Activated CD8-positive, alpha-beta memory T cell treated with anti-CD3 and anti-CD28 coated beads for 36 hours (primary cell): ENCODE results near the gene SYS1. TPM values are rescaled to one million over a fixed set of nuclear protein-coding genes. Genes with fewer than 3 reads are reported as not detected.

ENCODE experiments used
- CTCF ChIA-PET: fragments of 350-600 bp; sonication (Branson Sonifier 250); formaldehyde crosslinking; loops from one replicate; lab custom pipeline; 2021; ENCODE audit warnings: antibody characterized with exemption; lab: Charles Lee
- POLR2A ChIA-PET: fragments of 350-600 bp; sonication (Branson Sonifier 250); formaldehyde crosslinking; loops from one replicate; lab custom pipeline; 2021; ENCODE audit warnings: antibody characterized with exemption; lab: Charles Lee
- total RNA-seq, 2 experiments: library from RNA; stranded (reverse); gene quantifications; one replicate each; pipeline ENCODE4 v1.2.3, GENCODE V29; 2021

The SYS1 gene
- total RNA-seq, 2 experiments from 2014 or later = 33.2 to 38.8 TPM

- ChIA-PET CTCF (interaction anchor here (3.1 kb wide), 1 partner anchor 21 kb away, joined by 17 read pairs; no protein-coding TSS in a partner anchor), POLR2A (no interaction called here)
Measured at GRCh38 chr20:45394221-45395113, 31.5 kb downstream of the SYS1 start.

DNA sequence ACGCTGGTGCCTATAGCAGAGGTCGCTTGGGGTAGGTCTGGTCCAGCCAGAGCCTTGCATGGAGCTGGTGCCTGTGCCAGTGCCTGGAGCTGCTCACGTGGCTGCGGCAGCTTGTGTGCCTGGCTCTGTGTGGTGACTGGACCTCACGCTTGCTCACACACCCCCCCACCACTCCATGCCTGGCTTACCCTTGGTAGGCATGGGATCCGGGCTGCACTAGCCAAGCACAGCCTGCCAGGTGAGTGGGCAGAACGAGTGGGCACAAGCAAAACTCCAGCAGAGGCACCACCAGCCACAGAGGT is 32.1 kb downstream of the SYS1 start:
- CTCF ChIA-PET = interaction anchor here (3.1 kb wide), 1 partner anchor 22 kb away, joined by 17 read pairs; no protein-coding TSS in a partner anchor

GRCh38 chr20:45399018-45399417 is 36.1 kb downstream of the SYS1 start:
- POLR2A ChIA-PET = no interaction called here
- CTCF ChIA-PET = interaction anchor here (1.0 kb wide), 1 partner anchor 25 kb away, joined by 3 read pairs; no protein-coding TSS in a partner anchor

More for the DNA sequence above, 32.1 kb downstream of the SYS1 start:
- POLR2A ChIA-PET = no interaction called here

DNA sequence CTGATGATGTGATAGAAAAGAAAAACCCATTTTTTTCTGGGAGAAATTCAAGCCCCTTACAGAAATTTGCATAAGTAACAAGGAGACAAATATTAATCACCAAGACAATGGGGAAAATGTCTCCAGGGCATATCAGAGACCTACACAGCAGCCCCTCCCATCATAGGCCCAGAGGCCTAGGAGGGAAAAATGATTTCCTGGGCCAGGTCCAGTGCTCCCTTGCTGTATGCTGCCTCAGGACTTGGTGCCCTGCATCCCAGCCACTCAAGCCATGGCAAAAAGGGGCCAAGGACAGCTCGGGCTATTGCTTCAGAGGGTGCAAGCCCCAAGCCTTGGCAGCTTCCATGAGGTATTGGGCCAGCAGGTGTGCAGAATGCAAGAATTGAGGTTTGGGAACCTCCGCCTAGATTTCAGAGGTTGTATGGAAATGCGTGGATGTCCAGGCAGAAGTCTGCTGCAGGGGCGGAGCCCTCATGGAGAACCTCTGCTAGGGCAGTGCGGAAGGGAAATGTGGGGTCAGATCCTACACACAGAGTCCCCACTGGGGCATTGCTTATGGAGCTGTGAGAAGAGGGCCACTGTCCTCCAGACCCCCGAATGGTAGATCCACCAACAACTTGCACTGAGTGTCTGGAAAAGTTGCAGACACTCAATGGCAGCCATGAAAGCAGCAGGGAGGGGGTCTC is 37.5 kb downstream of the SYS1 start:
- ChIA-PET POLR2A (no interaction called here), CTCF (interaction anchor here (0.9 kb wide), 1 partner anchor 27 kb away, joined by 3 read pairs; no protein-coding TSS in a partner anchor)

DNA sequence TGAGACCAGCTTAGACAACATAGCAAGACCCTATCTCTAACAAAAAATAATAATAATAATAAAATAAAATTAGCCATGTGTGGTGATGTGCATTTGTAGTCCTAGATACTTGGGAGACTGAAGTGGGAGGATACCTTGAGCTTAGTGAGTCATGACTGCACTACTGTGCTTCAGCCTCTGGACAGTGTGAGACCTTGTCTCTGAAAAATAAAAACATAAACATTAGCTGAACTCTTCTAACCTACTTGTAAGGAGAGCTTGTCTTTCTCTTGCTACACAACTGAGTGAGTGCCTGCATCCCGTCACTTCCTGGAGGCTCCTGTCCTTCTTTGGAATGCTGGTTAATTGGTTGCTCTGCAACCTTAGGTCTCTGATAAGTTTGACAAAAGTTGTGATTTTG is 40.0 kb downstream of the SYS1 start:
- CTCF ChIA-PET = interaction anchor here (0.9 to 1.1 kb wide), 2 partner anchors 29 to 40 kb away, joined by 3 read pairs; partner anchors contain the start of gene SYS1
- POLR2A ChIA-PET = no interaction called here

DNA sequence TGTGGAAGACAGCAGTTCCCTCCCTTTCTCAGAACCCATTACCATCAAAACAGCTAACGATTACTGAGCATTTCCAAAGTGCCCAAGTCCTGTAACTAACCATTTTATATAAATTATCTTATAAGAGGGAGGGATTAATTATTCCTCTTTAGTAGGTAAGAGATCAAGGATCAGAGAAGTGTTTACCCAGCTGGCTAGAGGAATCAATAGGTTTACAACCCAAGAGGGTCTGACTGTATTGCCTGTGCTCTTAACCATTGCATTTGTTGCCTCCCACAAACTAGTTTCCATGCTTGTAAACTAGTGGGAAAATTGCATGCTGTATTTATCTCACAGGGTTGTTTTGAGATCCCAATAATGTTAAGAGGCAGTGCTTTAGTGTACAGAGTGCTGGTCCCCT is 41.5 kb downstream of the SYS1 start:
- ChIA-PET CTCF (interaction anchor here (1.0 to 1.3 kb wide), 2 partner anchors 30 to 93 kb away, joined by 3 read pairs; no protein-coding TSS in a partner anchor), POLR2A (interaction anchor here (0.8 kb wide), 1 partner anchor 996 kb away, joined by 4 read pairs; no protein-coding TSS in a partner anchor)

DNA sequence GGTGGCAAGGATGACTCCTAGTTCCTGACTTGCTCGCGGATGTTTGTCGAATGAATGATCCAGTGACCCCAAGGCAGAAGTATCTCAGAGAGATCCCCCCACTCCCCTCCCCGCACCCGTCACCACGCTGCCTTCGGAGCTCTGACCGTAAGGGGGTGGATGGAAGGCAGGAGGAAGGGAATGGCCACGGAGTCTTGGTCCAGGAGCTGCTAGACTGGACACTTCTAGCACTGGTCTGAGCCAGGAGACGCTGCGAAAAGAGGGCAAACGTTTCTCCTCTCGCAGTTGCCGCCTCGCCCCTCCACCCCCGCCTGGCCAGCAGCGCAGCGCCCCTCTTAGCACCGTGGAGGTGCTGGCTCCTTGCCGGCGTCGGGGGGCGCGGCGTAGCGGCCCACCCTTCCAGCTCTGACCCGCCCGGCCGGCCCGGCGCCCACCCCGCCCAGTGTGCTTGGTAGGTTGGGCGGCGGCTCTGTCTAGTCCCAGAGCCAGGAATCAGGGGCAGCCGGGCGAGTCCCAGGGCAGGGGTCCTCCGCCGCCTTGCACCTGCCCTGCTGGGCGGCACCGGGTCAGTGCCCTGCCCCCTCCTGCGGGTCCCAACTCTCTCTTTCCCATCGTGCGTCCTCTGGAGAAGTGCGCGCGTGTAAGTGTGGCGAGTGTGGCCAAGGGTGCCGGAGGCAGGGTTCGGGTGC is 42.8 kb downstream of the SYS1 start:
- POLR2A ChIA-PET = interaction anchor here (0.8 to 1.0 kb wide), 3 partner anchors 13 to 43 kb away, joined by 3 to 4 read pairs (median 4); partner anchors contain the start of gene SYS1
- CTCF ChIA-PET = interaction anchor here (0.6 to 1.2 kb wide), 2 partner anchors 32 to 87 kb away, joined by 3 to 5 read pairs; no protein-coding TSS in a partner anchor

DNA sequence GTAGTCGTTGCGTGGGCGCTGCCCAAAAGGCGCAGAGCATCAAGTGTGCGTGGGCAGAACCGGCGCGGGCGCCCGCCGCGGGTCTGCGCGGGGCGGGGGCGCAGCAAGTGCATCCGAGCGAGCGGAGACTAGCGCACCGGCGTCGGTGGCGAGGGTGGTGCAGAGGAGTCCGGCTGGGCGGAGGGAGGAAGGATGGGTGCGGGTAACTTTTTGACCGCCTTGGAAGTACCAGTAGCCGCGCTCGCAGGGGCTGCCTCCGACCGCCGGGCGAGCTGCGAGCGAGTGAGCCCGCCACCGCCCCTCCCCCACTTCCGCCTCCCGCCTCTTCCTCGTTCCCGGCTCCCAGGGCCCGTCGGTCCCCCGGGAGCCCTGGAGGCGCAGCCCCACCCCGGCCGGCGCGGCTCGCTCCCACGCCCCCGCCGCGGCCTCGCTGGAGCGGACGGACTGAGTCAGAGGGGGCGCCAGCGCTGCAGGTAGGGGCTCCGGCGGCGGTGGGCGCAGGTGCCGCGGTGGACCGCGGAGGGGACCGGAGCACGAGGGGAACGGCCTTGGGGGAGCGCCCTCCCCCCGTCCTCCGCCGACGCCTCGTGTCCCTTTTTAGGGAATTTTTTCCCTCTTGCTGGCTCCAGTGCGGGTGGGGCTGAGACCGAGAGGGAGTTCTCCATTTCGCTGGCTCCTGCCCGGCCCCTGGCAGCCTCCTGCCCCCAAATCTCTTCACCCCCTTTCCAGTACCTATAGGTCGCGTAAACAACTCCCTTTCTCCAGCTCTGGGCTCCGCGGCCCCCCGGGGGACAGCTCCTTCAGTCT is 43.5 kb downstream of the SYS1 start:
- ChIA-PET POLR2A (interaction anchor here (0.9 to 1.8 kb wide), 3 partner anchors 10 to 44 kb away, joined by 4 to 8 read pairs (median 4); partner anchors contain the start of genes PIGT and SYS1), CTCF (interaction anchor here (0.7 to 1.5 kb wide), 3 partner anchors 30 to 58 kb away, joined by 3 to 8 read pairs (median 8); no protein-coding TSS in a partner anchor)

DNA sequence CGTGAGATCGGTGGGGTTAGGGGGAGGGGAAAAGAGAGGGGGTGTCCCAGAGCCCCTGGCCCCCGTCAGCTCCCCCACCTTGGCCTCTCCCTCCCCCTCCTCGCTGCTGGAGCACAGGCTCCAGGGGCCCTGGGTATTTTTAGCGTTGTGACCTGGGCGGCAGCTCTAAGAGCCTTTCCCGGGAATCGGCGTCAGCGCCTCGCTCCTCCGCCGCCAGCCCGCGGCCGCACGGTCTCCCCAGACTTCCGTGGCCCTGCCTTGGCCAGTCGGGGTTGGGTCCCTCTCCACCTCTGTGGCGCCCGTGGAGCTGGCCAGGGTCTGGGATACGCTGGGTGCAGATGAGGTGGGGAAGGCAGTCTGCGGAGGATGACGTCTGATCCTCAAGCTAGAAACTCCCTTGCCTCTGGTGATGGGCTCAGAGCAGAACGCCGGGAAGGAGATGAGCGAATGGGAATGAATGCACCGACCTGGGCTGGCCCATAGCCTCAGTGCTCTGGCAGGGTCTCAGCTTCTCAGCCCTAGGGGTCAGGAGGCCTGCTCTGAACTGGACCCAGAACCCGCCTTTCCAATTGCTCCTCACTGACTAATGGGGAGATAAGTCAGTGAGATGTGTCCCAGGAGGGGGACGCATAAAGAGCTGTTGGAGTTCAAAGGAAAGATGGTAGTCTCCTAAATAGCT is 44.2 kb downstream of the SYS1 start:
- ChIA-PET POLR2A (interaction anchor here (0.9 to 1.8 kb wide), 3 partner anchors 9 to 45 kb away, joined by 4 to 8 read pairs (median 4); partner anchors contain the start of genes PIGT and SYS1), CTCF (interaction anchor here (0.7 to 1.5 kb wide), 5 partner anchors 22 to 58 kb away, joined by 3 to 8 read pairs (median 3); no protein-coding TSS in a partner anchor)

- POLR2A ChIA-PET = interaction anchor here (0.9 to 1.8 kb wide), 2 partner anchors 8 to 45 kb away, joined by 4 to 8 read pairs; partner anchors contain the start of genes PIGT and SYS1
- CTCF ChIA-PET = interaction anchor here (0.7 to 1.5 kb wide), 4 partner anchors 23 to 34 kb away, joined by 3 to 8 read pairs (median 6); no protein-coding TSS in a partner anchor
Measured at GRCh38 chr20:45407783-45408645, 45.1 kb downstream of the SYS1 start, which contains the start of gene DBNDD2. Gene DBNDD2, plus strand, starts transcription at chr20:45408289. Its CDS starts 179 bp downstream, at chr20:45408468.

DNA sequence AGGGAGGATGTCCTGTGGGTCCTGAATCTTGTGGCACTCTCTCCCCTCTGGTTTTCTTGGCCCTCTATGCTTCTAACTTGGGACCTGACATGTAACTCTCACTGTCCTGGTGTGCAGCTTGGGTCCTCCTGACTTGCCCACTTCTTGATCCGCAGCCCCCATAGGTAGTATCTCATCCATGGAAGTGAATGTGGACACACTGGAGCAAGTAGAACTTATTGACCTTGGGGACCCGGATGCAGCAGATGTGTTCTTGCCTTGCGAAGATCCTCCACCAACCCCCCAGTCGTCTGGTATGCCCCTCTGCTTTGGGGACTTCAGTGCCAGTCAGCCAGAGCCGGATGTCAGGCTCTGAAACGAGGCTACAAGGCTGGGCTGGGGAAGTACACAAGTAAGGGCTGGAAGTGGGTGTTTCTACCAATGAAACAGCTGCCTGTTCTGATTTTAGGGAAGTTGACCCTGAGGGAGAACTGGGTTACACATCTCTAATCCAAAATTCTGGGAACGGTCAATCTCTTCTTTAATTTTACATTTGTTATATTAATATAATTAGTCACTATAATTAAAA is 45.8 kb downstream of the SYS1 start:
- ChIA-PET POLR2A (no interaction called here), CTCF (no interaction called here)

DNA sequence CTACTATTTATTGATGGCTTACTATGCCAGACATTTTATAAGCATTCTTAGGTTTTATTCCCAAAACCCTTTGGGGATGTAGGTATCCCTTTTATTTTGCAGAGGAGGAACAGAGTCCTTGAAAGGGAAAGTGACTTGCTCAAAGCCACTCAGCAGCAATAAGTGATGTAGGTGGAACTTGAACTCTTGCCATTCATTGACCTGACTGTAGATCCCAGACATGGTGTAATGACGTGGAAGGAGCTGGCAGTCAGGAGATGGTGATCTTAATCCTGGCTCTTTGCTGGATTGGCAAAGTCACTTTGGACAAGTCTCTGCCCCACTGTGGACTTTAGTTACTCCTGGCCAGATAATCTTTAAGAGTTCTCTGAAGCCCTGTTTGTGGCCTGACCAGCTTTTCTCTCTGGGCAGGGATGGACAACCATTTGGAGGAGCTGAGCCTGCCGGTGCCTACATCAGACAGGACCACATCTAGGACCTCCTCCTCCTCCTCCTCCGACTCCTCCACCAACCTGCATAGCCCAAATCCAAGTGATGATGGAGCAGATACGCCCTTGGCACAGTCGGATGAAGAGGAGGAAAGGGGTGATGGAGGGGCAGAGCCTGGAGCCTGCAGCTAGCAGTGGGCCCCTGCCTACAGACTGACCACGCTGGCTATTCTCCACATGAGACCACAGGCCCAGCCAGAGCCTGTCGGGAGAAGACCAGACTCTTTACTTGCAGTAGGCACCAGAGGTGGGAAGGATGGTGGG is 46.7 kb downstream of the SYS1 start:
- CTCF ChIA-PET = interaction anchor here (0.9 to 1.1 kb wide), 2 partner anchors 49 to 90 kb away, joined by 3 read pairs; no protein-coding TSS in a partner anchor
- POLR2A ChIA-PET = no interaction called here

DNA sequence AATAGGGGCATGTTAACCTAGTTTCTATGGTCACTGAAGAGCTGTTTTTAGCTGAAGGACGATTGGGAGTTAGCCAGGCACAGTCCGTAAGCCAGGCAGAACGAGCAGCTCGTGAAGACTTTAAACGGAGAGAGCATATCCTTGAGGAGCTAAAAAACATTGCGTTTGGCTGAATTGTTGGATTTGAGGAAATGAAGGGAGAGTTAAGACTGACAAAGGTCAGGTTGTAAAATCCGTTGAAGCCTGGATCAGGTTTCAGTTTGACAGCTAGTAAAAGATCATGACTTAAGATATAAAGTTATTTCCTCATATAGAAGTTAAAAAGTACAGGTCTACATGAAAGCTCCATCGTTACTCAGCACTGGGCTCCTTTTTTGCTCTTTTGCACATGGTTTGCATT is 47.9 kb downstream of the SYS1 start:
- CTCF ChIA-PET = interaction anchor here (1.0 kb wide), 1 partner anchor 14 kb away, joined by 5 read pairs; no protein-coding TSS in a partner anchor
- POLR2A ChIA-PET = no interaction called here

GRCh38 chr20:45412653-45413052 is 49.7 kb downstream of the SYS1 start:
- ChIA-PET CTCF (interaction anchor here (0.9 to 2.9 kb wide), 3 partner anchors 24 to 46 kb away, joined by 3 to 17 read pairs (median 3); no protein-coding TSS in a partner anchor), POLR2A (no interaction called here)

DNA sequence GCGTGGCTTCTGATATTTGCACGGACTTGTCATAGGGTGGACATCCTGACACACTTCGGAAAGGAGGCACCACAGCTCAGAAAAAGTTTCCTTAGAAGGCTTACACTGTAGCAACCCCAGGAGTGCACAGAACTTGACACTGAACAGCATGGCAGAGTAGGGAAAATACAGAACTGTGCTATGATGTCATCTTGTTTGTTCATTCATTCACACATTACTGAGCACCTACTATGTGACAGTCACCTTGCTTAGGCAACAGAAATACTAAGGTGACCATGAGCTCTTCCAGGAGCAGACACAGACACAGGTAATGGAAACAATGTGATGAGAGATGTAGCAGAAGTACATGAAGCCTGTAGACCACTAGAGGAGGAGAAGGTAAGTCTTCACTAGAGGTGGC is 50.5 kb downstream of the SYS1 start:
- POLR2A ChIA-PET = no interaction called here
- CTCF ChIA-PET = interaction anchor here (1.7 to 2.9 kb wide), 2 partner anchors 23 to 40 kb away, joined by 3 to 17 read pairs; no protein-coding TSS in a partner anchor
